ENCODE data around the gene CNDP1.

- TF ChIP-seq CTCF (IDR thresholded peaks at IDR 0.05) (no peak), ZFX (IDR thresholded peaks at IDR 0.05; ENCODE audit: borderline replicate concordance) (no peak)
Measured at GRCh38 chr18:74509856-74510769, 24.2 kb upstream of the CNDP1 start.

All from 22Rv1 (cell line).